Mononuclear cell (primary cell): ENCODE measurements around the gene SCN3A. TPM values are rescaled to one million over a fixed set of nuclear protein-coding genes. Genes with fewer than 3 reads are reported as not detected.

Experiments
- H3K27me3 ChIP-seq: 2 replicates; pipeline ENCODE4 v1.6.0; 2011; ENCODE audit warnings: low read length, control low read depth; ENCODE audit not compliant: insufficient read depth
- H3K4me1 ChIP-seq: 2 replicates; pipeline ENCODE4 v1.5.1; 2011; ENCODE audit warnings: mild to moderate bottlenecking, low read length, control low read depth; ENCODE audit not compliant: insufficient read depth
- H3K4me3 ChIP-seq: 2 replicates; pipeline ENCODE4 v1.5.1; 2011; ENCODE audit warnings: mild to moderate bottlenecking, low read length, moderate library complexity
- H3K9me3 ChIP-seq: 2 replicates; pipeline ENCODE4 v1.5.1; 2011; ENCODE audit warnings: low read depth, mild to moderate bottlenecking, control low read depth, low read length
- total RNA-seq: library from RNA; depleted of rRNA; stranded (reverse); fragments of >200 nt; gene quantifications from one replicate; pipeline ENCODE4 v1.2.3, GENCODE V29; 2012

SCN3A gene
- total RNA-seq, 1 donor = 3.3 TPM

- Histone ChIP-seq H3K9me3 (no peaks in the 10 kb centered on the region), H3K4me1 (no peaks in the 10 kb centered on the region), H3K4me3 (no peak overlapping the region), H3K27me3 (no peaks in the 10 kb centered on the region)
Observed at GRCh38 chr2:165205865-165206264, 2.0 kb upstream of the SCN3A start.

GRCh38 chr2:165202239-165202638, 1.6 kb downstream of the SCN3A start:
- no peaks in the 10 kb centered on the region for H3K27me3 ChIP-seq
- H3K4me1 ChIP-seq = no peaks in the 10 kb centered on the region
- no peak overlapping the region for H3K4me3 ChIP-seq
- H3K9me3 ChIP-seq = no peaks in the 10 kb centered on the region

GRCh38 chr2:165198181-165198580, 5.7 kb downstream of the SCN3A start:
- Histone ChIP-seq H3K4me3 (no peak overlapping the region), H3K9me3 (no peaks in the 10 kb centered on the region), H3K27me3 (no peaks in the 10 kb centered on the region), H3K4me1 (no peaks in the 10 kb centered on the region)

GRCh38 chr2:165197346-165197745, 6.5 kb downstream of the SCN3A start:
- Histone ChIP-seq H3K27me3 (no peaks in the 10 kb centered on the region), H3K4me1 (no peaks in the 10 kb centered on the region), H3K9me3 (no peaks in the 10 kb centered on the region), H3K4me3 (no peak overlapping the region)

GRCh38 chr2:165196411-165196810, 7.4 kb downstream of the SCN3A start:
- no peaks in the 10 kb centered on the region for H3K4me1 ChIP-seq
- no peak overlapping the region for H3K4me3 ChIP-seq
- no peaks in the 10 kb centered on the region for H3K9me3 ChIP-seq
- no peaks in the 10 kb centered on the region for H3K27me3 ChIP-seq

GRCh38 chr2:165193178-165193777, 10.6 kb downstream of the SCN3A start:
- no peaks in the 10 kb centered on the region for H3K9me3 ChIP-seq
- no peaks in the 10 kb centered on the region for H3K4me1 ChIP-seq
- no peaks in the 10 kb centered on the region for H3K27me3 ChIP-seq
- no peak overlapping the region for H3K4me3 ChIP-seq

- H3K4me1 ChIP-seq = no peaks in the 10 kb centered on the region
- H3K27me3 ChIP-seq = no peaks in the 10 kb centered on the region
- H3K9me3 ChIP-seq = no peaks in the 10 kb centered on the region
- H3K4me3 ChIP-seq = no peak overlapping the region
Observed at GRCh38 chr2:165192729-165193128, 11.1 kb downstream of the SCN3A start.

- Histone ChIP-seq H3K9me3 (no peaks in the 10 kb centered on the region), H3K4me1 (no peaks in the 10 kb centered on the region), H3K4me3 (no peak overlapping the region), H3K27me3 (no peaks in the 10 kb centered on the region)
Observed at GRCh38 chr2:165191096-165191728, 12.6 kb downstream of the SCN3A start.

- Histone ChIP-seq H3K27me3 (no peaks in the 10 kb centered on the region), H3K4me1 (no peaks in the 10 kb centered on the region), H3K4me3 (no peak overlapping the region), H3K9me3 (no peaks in the 10 kb centered on the region)
Observed at GRCh38 chr2:165185633-165186032, 18.2 kb downstream of the SCN3A start.

GRCh38 chr2:165182029-165182428, 21.8 kb downstream of the SCN3A start:
- Histone ChIP-seq H3K9me3 (no peaks in the 10 kb centered on the region), H3K4me1 (no peaks in the 10 kb centered on the region), H3K4me3 (no peak overlapping the region), H3K27me3 (no peaks in the 10 kb centered on the region)

- no peak overlapping the region for H3K4me3 ChIP-seq
- H3K4me1 ChIP-seq = no peaks in the 10 kb centered on the region
- H3K27me3 ChIP-seq = no peaks in the 10 kb centered on the region
- H3K9me3 ChIP-seq = no peaks in the 10 kb centered on the region
Observed at GRCh38 chr2:165176780-165177179, 27.1 kb downstream of the SCN3A start.

- no peaks in the 10 kb centered on the region for H3K27me3 ChIP-seq
- no peak overlapping the region for H3K4me3 ChIP-seq
- H3K4me1 ChIP-seq = no peaks in the 10 kb centered on the region
- H3K9me3 ChIP-seq = no peaks in the 10 kb centered on the region
Observed at GRCh38 chr2:165173215-165173614, 30.6 kb downstream of the SCN3A start.

GRCh38 chr2:165164201-165164600, 39.6 kb downstream of the SCN3A start:
- H3K27me3 ChIP-seq = no peaks in the 10 kb centered on the region
- no peaks in the 10 kb centered on the region for H3K9me3 ChIP-seq
- no peaks in the 10 kb centered on the region for H3K4me1 ChIP-seq
- H3K4me3 ChIP-seq = no peak overlapping the region

GRCh38 chr2:165163761-165164160, 40.1 kb downstream of the SCN3A start:
- H3K9me3 ChIP-seq = no peaks in the 10 kb centered on the region
- no peaks in the 10 kb centered on the region for H3K27me3 ChIP-seq
- no peak overlapping the region for H3K4me3 ChIP-seq
- no peaks in the 10 kb centered on the region for H3K4me1 ChIP-seq

GRCh38 chr2:165162466-165162865, 41.4 kb downstream of the SCN3A start:
- no peaks in the 10 kb centered on the region for H3K9me3 ChIP-seq
- H3K27me3 ChIP-seq = no peaks in the 10 kb centered on the region
- no peak overlapping the region for H3K4me3 ChIP-seq
- no peaks in the 10 kb centered on the region for H3K4me1 ChIP-seq

- Histone ChIP-seq H3K9me3 (no peaks in the 10 kb centered on the region), H3K27me3 (no peaks in the 10 kb centered on the region), H3K4me3 (no peak overlapping the region), H3K4me1 (no peaks in the 10 kb centered on the region)
Observed at GRCh38 chr2:165161510-165161909, 42.3 kb downstream of the SCN3A start.
